CD4-positive, alpha-beta T cell (primary cell): ENCODE results near the gene SH3TC2. TPM values are rescaled to one million over a fixed set of nuclear protein-coding genes. Genes with fewer than 3 reads are reported as not detected.

ENCODE experiments used
- ATAC-seq: fragments of 200-7000 bp; cut with Tn5 transposase; one replicate; pipeline ENCODE4 v1.10.0; 2022; ENCODE audit warnings: mild to moderate bottlenecking; ENCODE audit not compliant: poor library complexity
- CTCF ChIA-PET: fragments of 350-600 bp; sonication (Branson Sonifier 250); formaldehyde crosslinking; loops from one replicate; lab custom pipeline; 2021; ENCODE audit warnings: antibody characterized with exemption, inconsistent platforms; lab: Charles Lee
- POLR2A ChIA-PET: fragments of 350-600 bp; sonication (Branson Sonifier 250); formaldehyde crosslinking; loops from one replicate; lab custom pipeline; 2021; ENCODE audit warnings: antibody characterized with exemption, inconsistent platforms; lab: Charles Lee
- DNase-seq, 14 experiments: peaks; one replicate each; pipeline ENCODE4 v3.0.0-alpha.2; 2013 to 2020; ENCODE audit warnings: mixed read lengths in 2 of 14
- H3K27ac ChIP-seq, 2 donors: one replicate each; pipeline versions ENCODE4 v1.5.1 to v1.7.0; 2013; ENCODE audit warnings: low read length in 2 of 2, low read depth in 1 of 2, mild to moderate bottlenecking in 1 of 2
- H3K27me3 ChIP-seq, 2 experiments: 1 replicate in 1 of 2; 2 replicates in 1 of 2; pipeline versions ENCODE4 v1.6.1 to v1.7.0; 2013; ENCODE audit warnings: low read length in 2 of 2, control low read depth in 1 of 2, mild to moderate bottlenecking in 1 of 2, moderate library complexity in 1 of 2; ENCODE audit not compliant: insufficient read depth in 2 of 2, control insufficient read depth in 1 of 2
- H3K36me3 ChIP-seq: one replicate; pipeline ENCODE4 v1.6.1; 2013; ENCODE audit warnings: low read length, control low read depth; ENCODE audit not compliant: insufficient read depth
- H3K4me1 ChIP-seq: one replicate; pipeline ENCODE4 v1.6.1; 2013; ENCODE audit warnings: low read length, control low read depth; ENCODE audit not compliant: insufficient read depth
- H3K4me3 ChIP-seq: one replicate; pipeline ENCODE4 v1.5.1; 2013; ENCODE audit warnings: mild to moderate bottlenecking, low read length, moderate library complexity
- H3K9me3 ChIP-seq, 2 experiments: 1 replicate in 1 of 2; 2 replicates in 1 of 2; pipeline versions ENCODE4 v1.6.1 to v1.7.0; 2013; ENCODE audit warnings: low read length in 2 of 2, mild to moderate bottlenecking in 2 of 2, control low read depth in 1 of 2, moderate library complexity in 1 of 2; ENCODE audit not compliant: control insufficient read depth in 1 of 2, insufficient read depth in 1 of 2
- H3K27ac Mint-ChIP-seq: one replicate; pipeline ENCODE4 v1.8.0; 2020; ENCODE audit warnings: mixed read lengths
- H3K27me3 Mint-ChIP-seq: one replicate; pipeline ENCODE4 v1.8.0; 2021; ENCODE audit warnings: mixed read lengths
- H3K36me3 Mint-ChIP-seq: one replicate; pipeline ENCODE4 v1.8.0; 2021; ENCODE audit warnings: low read depth, mixed read lengths
- H3K4me1 Mint-ChIP-seq: one replicate; pipeline ENCODE4 v1.8.0; 2021; ENCODE audit warnings: low read depth, mixed read lengths
- H3K4me3 Mint-ChIP-seq: one replicate; pipeline ENCODE4 v1.8.0; 2020; ENCODE audit warnings: mild to moderate bottlenecking, mixed read lengths
- H3K9me3 Mint-ChIP-seq: one replicate; pipeline ENCODE4 v1.8.0; 2020; ENCODE audit warnings: mixed read lengths
- intact Hi-C, 2 experiments: fragments of 100-400 bp; cut with DNase I in 1 of 2; cut with micrococcal nuclease in 1 of 2; formaldehyde crosslinking; loops; one replicate each; pipeline versions ENCODE4 v1.15.1 to v1.9.0; 2023 to 2025; cut with DNase I, micrococcal nuclease
- total RNA-seq, 174 experiments: library from RNA in 2 of 174; stranded (reverse) in 2 of 174; gene quantifications; one replicate each; pipeline ENCODE4 v1.2.3 and lab custom pipeline; 2021 to 2026
- TF ChIP-seq, protein P1 (sequence below): fragments of 200-600 bp; IDR thresholded peaks from one replicate; pipeline ENCODE4 v1.8.0; 2022; ENCODE audit warnings: antibody characterized with exemption, mild to moderate bottlenecking

The SH3TC2 gene
- total RNA-seq, 2 experiments from 2014 or later = not detected

DNA sequence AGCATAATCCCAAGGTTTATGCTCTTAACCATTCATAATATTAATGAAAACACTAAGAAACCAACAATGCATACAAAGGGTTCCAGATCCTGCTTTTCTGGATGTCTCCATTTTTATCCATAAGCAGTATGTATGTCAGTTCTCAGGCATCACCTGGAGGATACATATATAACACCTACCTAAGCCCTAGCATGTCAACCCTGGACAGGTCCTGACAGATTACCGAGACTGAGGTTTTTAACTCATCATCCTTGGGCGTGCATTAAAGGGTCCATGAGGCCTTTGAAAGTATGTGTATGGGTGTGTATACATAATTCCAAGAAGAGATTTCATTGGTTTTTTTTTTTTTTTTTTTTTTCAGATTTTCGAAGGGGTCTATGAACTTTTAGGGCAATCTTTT lies 70.6 kb downstream of the SH3TC2 start:
- no peak for ATAC-seq
- no peak overlapping the region for H3K4me3 ChIP-seq
- Mint-ChIP-seq H3K27ac (no peak overlapping the region), H3K4me3 (no peak overlapping the region), H3K27me3 (peaks cover 36% of the 10 kb centered on the region), H3K36me3 (no peaks in the 10 kb centered on the region), H3K4me1 (no peaks in the 10 kb centered on the region), H3K9me3 (no peaks in the 10 kb centered on the region)
- no peak overlapping the region for H3K27ac ChIP-seq
- no peaks in the 10 kb centered on the region for H3K9me3 ChIP-seq
- no peaks in the 10 kb centered on the region for H3K36me3 ChIP-seq
- no peak for DNase-seq
- peaks cover 0 to 3% of the 10 kb centered on the region in 2 experiments for H3K27me3 ChIP-seq
- TF ChIP-seq, protein P1, sequence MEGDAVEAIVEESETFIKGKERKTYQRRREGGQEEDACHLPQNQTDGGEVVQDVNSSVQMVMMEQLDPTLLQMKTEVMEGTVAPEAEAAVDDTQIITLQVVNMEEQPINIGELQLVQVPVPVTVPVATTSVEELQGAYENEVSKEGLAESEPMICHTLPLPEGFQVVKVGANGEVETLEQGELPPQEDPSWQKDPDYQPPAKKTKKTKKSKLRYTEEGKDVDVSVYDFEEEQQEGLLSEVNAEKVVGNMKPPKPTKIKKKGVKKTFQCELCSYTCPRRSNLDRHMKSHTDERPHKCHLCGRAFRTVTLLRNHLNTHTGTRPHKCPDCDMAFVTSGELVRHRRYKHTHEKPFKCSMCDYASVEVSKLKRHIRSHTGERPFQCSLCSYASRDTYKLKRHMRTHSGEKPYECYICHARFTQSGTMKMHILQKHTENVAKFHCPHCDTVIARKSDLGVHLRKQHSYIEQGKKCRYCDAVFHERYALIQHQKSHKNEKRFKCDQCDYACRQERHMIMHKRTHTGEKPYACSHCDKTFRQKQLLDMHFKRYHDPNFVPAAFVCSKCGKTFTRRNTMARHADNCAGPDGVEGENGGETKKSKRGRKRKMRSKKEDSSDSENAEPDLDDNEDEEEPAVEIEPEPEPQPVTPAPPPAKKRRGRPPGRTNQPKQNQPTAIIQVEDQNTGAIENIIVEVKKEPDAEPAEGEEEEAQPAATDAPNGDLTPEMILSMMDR = no peak
- CTCF ChIA-PET = no interaction called here
- intact Hi-C loops = no loop called here
- POLR2A ChIA-PET = no interaction called here
- H3K4me1 ChIP-seq = no peaks in the 10 kb centered on the region

DNA sequence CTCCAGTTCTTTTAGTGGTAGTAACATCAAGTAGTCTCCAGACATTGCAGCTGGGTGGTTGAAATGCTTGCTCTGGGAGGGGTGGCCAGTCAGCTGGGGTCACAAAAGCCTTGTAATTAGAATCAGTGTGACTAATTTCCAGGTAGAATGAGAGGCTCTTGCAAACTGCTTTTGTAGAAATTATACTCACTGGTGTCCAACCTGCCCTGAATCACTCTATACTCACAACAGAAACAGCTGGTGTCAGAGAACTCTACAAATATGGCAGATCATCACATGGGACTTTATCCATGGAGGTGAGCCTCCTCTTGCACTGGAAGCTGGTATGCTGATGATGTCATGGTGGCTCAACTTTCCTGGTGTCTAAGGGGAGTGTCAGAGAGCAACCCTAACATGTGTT lies 71.3 kb downstream of the SH3TC2 start:
- Mint-ChIP-seq H3K4me3 (no peak overlapping the region), H3K4me1 (no peaks in the 10 kb centered on the region), H3K27me3 (peaks cover 34% of the 10 kb centered on the region), H3K9me3 (no peaks in the 10 kb centered on the region), H3K27ac (no peak overlapping the region), H3K36me3 (no peaks in the 10 kb centered on the region)
- ATAC-seq = no peak
- Histone ChIP-seq H3K27me3 (peaks cover 0 to 3% of the 10 kb centered on the region in 2 experiments), H3K4me1 (no peaks in the 10 kb centered on the region), H3K4me3 (no peak overlapping the region), H3K27ac (no peak overlapping the region), H3K9me3 (no peaks in the 10 kb centered on the region), H3K36me3 (no peaks in the 10 kb centered on the region)
- CTCF ChIA-PET = no interaction called here
- intact Hi-C loops = no loop called here
- TF ChIP-seq, protein P1 = no peak
- POLR2A ChIA-PET = no interaction called here
- DNase-seq = no peak

DNA sequence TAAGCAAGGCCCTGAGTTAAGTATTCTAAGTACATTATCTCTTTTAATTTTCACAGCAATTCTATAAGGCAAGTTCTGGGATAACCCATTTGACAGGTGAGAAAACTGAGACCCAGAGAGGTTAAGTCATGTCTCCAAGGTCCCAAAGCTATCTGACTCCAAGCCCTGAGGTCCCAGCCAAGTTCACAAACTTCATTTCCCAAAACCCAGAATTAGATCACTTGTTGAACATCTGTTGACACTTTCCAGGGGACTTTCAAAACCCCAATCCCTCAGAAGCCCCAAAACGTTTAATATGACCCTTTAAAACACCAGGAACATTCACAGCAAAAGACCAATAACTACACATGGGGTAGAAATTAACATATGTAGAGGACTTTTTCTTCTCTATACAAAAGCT lies 72.0 kb downstream of the SH3TC2 start:
- intact Hi-C loops = no loop called here
- no peak for DNase-seq
- TF ChIP-seq, protein P1 = no peak
- Mint-ChIP-seq H3K36me3 (no peaks in the 10 kb centered on the region), H3K27me3 (peaks cover 40% of the 10 kb centered on the region), H3K27ac (no peak overlapping the region), H3K9me3 (no peaks in the 10 kb centered on the region), H3K4me3 (no peak overlapping the region), H3K4me1 (no peaks in the 10 kb centered on the region)
- ATAC-seq = no peak
- no peaks in the 10 kb centered on the region for H3K36me3 ChIP-seq
- CTCF ChIA-PET = no interaction called here
- no peak overlapping the region for H3K27ac ChIP-seq
- H3K9me3 ChIP-seq = no peaks in the 10 kb centered on the region
- no peaks in the 10 kb centered on the region for H3K4me1 ChIP-seq
- POLR2A ChIA-PET = no interaction called here
- peaks cover 0 to 3% of the 10 kb centered on the region in 2 experiments for H3K27me3 ChIP-seq
- no peak overlapping the region for H3K4me3 ChIP-seq
